Fibroblast of the aortic adventitia (primary cell): Measurements from ENCODE around the gene LMO4. TPM values are rescaled to one million over a fixed set of nuclear protein-coding genes. Genes with fewer than 3 reads are reported as not detected.

Experiments used
- DNase-seq: peaks from one replicate; pipeline ENCODE4 v3.0.0-alpha.2; 2010; ENCODE audit warnings: low read depth
- H3K4me3 ChIP-seq: 2 replicates; pipeline ENCODE4 v1.5.1; 2011; ENCODE audit warnings: low read depth, mild to moderate bottlenecking, control low read depth, low read length, moderate library complexity
- total RNA-seq: library from RNA; depleted of rRNA; stranded (reverse); fragments of >200 nt; gene quantifications from 2 replicates; pipeline ENCODE4 v1.2.3, GENCODE V29; 2012; ENCODE audit warnings: low replicate concordance
- TF ChIP-seq, protein P1 (sequence below): IDR thresholded peaks from 2 replicates; pipeline ENCODE4 v1.5.1; 2011; ENCODE audit warnings: mild to moderate bottlenecking, low read length, control low read depth, inconsistent platforms; ENCODE audit not compliant: insufficient read depth

Gene LMO4
- total RNA-seq, 1 donor: 47.1 TPM

DNA sequence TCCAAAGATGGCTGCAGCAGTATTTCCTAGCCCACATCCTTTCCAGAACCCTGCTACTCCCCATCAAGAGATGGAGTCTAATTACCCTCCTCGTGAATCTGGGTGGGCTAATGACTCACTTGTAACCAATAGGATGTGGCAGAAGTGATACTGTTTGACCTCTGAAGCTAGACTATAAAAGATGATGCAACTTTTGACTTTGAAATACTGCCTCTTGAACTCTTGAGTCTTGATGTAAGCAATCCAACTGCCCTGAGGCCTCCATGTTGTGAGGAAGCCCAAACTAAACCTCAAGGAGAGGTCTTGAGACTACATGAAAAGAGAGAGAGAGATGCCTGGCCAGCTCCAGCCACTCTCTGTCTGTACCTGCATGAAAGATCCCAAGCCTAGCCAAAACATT is 29.5 kb downstream of the LMO4 start:
- DNase-seq: no peak
- H3K4me3 ChIP-seq: no peak overlapping the region
- TF ChIP-seq, protein P1, sequence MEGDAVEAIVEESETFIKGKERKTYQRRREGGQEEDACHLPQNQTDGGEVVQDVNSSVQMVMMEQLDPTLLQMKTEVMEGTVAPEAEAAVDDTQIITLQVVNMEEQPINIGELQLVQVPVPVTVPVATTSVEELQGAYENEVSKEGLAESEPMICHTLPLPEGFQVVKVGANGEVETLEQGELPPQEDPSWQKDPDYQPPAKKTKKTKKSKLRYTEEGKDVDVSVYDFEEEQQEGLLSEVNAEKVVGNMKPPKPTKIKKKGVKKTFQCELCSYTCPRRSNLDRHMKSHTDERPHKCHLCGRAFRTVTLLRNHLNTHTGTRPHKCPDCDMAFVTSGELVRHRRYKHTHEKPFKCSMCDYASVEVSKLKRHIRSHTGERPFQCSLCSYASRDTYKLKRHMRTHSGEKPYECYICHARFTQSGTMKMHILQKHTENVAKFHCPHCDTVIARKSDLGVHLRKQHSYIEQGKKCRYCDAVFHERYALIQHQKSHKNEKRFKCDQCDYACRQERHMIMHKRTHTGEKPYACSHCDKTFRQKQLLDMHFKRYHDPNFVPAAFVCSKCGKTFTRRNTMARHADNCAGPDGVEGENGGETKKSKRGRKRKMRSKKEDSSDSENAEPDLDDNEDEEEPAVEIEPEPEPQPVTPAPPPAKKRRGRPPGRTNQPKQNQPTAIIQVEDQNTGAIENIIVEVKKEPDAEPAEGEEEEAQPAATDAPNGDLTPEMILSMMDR: no peak

DNA sequence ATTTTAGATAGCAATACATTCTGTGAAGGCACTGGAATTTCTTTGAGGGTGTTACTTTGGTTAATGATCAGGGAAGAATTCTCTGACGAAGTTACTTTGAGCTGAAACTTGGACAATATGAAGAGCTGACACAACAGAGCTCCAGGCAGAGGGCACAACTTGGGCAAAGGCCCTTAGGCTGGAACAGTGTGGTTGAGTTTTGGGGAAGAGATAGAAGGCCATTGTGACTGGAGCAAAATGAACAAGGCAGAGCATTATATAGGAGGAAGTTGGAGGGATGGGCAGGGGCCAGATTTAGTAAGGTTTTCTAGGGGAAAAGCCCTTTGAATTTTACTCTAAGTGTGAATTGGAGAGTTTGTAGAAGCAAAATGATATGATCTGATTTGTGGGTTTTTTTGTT is 30.9 kb downstream of the LMO4 start:
- no peak overlapping the region for H3K4me3 ChIP-seq
- DNase-seq: no peak
- TF ChIP-seq, protein P1: no peak

DNA sequence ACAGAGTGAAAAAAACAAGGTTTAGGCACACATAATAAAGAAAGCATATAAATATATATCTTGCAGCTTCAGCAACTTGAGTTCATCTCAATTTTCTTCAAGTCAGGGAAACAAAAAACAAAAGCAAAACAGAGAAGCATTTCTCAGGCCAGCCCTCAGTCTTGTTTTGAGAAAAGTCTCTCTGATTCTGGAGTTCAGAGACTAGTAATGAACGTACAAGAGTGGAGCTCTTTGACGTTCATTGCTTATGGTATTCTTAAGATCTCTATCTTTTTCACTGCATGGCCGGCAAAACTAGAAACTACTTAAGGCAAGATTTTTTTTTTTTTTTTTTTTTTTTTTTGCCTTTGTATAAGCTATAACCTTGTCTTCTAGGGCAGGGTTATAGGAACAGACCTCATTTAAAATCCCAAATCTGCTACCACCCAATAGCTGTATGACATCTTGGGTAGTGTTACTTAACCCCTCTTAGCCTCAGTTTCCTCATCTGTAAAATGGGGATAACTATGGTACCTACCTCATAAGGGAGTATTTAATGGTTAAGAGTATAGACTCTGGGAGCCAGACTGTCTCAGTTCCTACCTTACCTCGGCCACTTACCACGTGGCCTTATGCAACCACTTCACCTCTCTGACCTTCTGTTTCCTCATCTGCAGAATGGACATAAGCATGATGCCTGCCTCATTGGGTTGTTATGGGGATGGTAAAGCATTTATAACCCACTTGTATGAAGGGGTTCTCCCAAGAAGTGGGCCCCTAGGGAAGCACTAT is 33.6 kb downstream of the LMO4 start:
- TF ChIP-seq, protein P1: no peak
- no peak overlapping the region for H3K4me3 ChIP-seq
- DNase-seq: no peak

DNA sequence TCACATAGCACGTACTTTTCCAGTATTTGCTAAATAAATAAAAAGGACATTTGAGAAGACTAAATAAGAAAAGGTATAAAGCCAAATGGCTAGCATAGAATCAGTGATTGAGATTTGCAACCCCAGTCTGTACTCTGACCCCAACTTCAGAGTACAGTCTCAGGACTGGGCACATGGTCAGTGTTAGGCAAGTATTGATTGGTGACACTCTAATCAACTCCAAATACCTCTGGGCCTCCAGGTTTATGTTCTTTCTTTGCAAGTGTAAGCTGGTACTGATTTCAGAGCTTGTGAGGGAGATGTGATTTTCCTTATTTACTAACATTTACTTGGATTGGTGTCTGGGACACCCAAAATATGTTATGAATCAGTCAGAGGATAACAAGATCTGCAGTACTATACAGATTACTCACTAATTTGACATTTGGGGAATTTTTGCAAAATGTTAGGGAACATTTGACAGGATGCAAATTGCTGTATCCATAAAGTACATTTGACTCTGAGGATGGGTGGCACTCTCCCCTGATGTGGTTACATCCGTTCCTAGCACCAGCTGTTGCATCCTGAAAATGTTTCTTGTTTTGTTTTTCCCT is 34.2 kb downstream of the LMO4 start:
- H3K4me3 ChIP-seq: no peak overlapping the region
- TF ChIP-seq, protein P1: no peak
- DNase-seq: no peak

DNA sequence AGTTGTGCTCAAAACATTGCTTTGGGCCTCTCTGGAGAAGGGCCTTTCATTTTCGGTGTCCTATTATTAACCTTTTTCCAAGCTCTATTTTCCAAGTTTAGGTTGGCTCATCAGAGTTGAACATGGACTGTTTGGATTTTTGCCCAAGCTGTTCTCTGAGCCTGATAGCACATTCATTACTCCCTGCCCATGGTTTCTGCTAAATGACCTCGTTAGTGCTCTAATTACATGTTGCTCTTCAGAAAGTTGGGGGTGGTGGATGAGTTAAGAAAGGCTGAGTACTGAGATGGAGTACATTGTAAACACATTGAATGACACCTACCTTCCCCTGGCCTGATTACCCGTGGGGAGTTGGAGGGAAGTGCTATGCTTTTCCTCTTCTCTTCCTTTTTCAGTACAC is 38.9 kb downstream of the LMO4 start:
- no peak for DNase-seq
- TF ChIP-seq, protein P1: no peak
- no peak overlapping the region for H3K4me3 ChIP-seq

DNA sequence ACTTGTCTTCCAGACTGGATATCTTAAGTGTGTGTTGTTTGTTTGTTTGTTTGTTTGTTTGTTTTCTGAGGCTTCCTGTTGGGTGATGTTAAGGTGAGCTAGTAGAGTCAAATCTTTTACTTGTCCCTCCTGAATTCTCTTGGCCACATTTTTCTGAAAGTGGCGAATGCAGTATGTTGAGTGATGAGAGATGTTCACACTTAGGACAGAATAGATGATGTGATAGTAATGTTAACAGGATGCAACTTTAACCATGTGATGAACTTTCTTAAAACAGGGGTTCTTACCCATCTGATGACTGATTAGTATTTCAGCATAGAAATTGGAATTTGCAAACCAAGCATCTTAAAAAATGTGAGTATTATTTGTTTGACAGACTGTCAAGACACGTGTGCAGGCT is 40.2 kb downstream of the LMO4 start:
- no peak for DNase-seq
- TF ChIP-seq, protein P1: no peak
- no peak overlapping the region for H3K4me3 ChIP-seq
